Cerebellar nuclear complex (tissue), 1 donor: ENCODE measurements around the gene CARD18.

ENCODE experiments used
- DNase-seq, 2 experiments: peaks; one replicate each; lab custom pipeline; 2025; lab: John Stamatoyannopoulos, UW

The CARD18 gene, protein sequence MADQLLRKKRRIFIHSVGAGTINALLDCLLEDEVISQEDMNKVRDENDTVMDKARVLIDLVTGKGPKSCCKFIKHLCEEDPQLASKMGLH

DNA sequence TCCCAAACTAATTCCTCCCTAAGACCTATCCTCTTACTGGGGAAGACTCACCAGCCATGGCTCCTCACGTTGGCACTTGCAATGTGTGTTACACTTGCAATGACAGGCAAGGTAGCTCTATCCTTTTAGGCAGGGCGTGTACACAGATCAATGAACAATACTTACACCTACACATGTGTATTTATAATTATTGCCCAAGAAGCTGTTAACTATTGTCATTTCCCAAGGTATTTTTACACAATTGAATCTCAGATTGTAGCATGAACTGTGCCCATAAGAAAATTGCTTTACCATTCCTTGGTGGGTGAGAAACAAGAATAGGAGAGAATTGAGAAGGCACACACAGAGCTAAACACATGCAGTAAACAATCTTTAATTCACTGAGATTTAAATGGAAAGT, at the start of gene CARD18:
CARD18 (minus strand) TSS at position 101 of the 400 bp plus-strand sequence; CDS start at position 58, 43 bp downstream.
- no peak for DNase-seq

GRCh38 chr11:105183987-105184386, 44.4 kb upstream of the CARD18 start:
- DNase-seq = no peak

GRCh38 chr11:105183426-105183825, 43.9 kb upstream of the CARD18 start:
- DNase-seq = no peak

GRCh38 chr11:105181521-105181920, 42.0 kb upstream of the CARD18 start:
- DNase-seq = no peak

GRCh38 chr11:105181100-105181499, 41.5 kb upstream of the CARD18 start:
- DNase-seq = no peak

- DNase-seq = no peak
Observed at GRCh38 chr11:105179542-105180278, 40.1 kb upstream of the CARD18 start.

GRCh38 chr11:105177658-105178057, 38.1 kb upstream of the CARD18 start:
- no peak for DNase-seq

GRCh38 chr11:105168457-105168856, 28.9 kb upstream of the CARD18 start:
- DNase-seq = no peak

- DNase-seq = no peak
Observed at GRCh38 chr11:105167244-105167643, 27.7 kb upstream of the CARD18 start.

DNA sequence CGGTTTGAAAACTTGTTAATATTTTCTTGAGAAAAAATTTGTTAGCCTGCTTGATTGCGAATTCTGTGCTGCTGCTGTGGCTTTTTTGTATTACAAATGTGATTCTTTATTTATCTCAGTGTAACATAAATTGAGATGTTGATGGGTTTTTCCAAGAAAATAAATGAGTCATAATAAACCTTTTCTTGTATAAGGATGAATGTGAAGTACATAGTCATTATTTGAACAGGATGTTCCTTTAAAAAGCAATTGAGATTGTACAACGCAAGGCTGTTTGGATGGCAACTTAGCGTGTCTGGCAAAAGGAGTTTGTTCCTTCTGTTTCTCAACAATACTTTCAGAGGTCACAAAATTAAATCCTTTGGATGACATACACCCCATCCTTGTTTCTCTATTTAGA, 24.6 kb upstream of the CARD18 start:
- DNase-seq = no peak

DNA sequence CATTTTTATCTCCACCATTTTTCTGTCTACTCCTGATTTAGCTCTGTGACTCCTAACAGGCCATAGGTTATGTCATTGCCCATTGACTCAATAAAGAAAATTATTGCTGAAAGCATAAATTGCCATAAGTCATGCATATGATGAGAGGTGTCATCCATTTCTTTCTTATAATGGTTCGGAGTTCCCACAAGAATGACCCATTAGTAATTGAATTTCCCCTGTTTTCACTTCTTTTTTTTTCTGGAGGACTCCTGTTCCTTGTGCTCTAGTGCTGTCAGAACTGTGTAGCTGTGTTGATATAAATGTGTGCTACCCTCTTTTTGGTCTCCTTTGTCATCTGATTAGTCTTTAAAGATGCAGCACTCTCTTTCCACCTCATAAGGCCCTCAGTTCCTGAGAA, 22.9 kb upstream of the CARD18 start:
- DNase-seq = no peak

GRCh38 chr11:105158436-105158835, 18.9 kb upstream of the CARD18 start:
- no peak for DNase-seq

DNA sequence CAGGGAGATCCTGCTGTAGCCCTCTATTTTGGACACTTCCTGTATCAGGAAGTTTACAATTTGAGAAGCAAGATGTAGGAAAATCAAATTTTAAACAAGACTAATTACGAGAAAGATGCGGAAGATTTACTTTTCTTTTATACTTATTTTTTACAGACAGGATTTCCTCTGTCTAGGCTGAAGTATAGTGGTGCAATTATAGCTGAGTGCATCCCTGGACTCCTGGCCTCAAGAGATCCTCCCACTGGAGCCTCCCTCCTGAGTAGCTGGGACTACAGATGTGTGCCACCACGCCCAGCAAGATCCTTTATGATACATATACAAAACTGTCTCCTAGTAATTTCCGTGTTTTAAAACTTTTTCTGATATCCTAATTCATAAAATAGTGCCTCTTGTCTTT, 17.2 kb upstream of the CARD18 start:
- no peak for DNase-seq

- DNase-seq = no peak
Observed at GRCh38 chr11:105156231-105156630, 16.7 kb upstream of the CARD18 start.

GRCh38 chr11:105155679-105156078, 16.1 kb upstream of the CARD18 start:
- DNase-seq = no peak

DNA sequence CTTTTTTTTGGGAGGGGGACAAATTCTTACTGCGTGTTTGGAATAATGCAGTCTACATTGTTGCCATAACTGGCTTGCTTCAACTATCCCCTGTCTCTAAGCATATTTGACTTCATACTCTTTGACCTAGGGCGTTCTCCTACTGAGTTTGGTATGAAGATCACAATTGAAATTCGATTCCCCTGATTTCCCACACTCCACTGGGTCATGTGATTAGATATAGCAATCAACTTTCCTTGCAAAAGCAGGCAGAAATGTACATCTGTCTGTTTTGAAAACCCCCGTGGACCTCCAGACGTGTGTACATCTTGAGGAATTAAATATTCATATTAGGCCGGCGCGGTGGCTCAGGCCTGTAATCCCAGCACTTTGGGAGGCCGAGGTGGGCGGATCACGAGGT, 13.8 kb upstream of the CARD18 start:
- no peak for DNase-seq

DNA sequence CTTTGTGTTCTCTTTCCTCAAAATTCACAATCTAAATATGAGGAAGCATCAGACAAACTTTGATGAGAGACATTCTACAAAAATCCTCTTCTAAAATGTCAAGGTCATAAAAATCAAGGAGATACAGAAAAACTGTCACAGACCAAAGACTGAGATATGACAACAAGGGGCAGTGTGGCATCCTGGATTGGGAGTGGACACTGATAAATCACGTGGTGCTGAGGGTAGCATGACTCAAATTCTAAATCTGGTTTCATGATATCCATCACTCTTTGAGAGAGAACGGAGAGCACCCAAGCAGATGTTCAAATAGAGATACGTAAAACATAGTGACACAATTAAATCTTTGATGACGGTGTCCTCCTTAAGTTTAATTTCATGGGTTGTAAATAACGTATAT, 13.0 kb upstream of the CARD18 start:
- DNase-seq = no peak

- no peak for DNase-seq
Observed at GRCh38 chr11:105152021-105152512, 12.5 kb upstream of the CARD18 start.

DNA sequence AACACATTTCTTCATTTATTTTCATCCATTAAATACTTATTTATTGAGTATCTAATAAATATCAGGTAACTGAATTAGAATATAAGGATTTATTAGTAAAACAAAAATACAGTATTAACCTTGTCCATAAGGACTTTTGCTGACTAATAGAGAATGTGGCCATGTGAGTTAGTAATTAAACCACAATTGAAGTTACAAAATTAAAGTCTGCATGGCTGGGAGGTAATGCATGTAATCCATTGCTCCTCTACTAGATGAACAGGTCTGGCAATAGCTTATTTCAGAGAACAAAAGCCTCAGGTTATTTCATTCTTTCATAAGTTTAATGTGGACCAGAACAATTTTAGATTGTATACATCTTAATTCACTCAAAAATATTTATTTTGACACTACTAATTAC, 9.9 kb upstream of the CARD18 start:
- DNase-seq = no peak

GRCh38 chr11:105148241-105148640, 8.7 kb upstream of the CARD18 start:
- no peak for DNase-seq

- no peak for DNase-seq
Observed at GRCh38 chr11:105144887-105145286, 5.3 kb upstream of the CARD18 start.

DNA sequence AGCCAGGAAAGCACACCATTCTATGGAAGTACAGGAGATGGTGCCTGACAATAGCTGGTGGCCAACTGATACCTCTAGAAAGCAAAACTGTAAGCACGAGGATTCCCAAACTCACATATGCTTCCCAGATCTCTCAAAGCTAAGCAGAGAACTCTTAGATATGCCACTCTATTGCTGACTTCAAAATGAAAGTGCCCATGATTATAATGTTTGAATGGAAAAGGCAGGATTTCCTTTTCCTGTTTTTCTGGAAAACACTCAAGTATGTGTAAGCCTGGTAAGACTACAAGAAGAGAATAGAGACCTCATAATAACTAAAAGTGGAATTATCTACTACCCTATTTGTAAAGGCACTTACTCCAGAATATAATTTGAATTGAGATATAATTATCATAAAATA, 2.6 kb upstream of the CARD18 start:
- no peak for DNase-seq

- DNase-seq = no peak
Observed at GRCh38 chr11:105137286-105137685, 2.3 kb downstream of the CARD18 start.

- no peak for DNase-seq
Observed at GRCh38 chr11:105135883-105136282, 3.7 kb downstream of the CARD18 start.
